LNCAP (cell line): ENCODE data around the gene TACC2.

Experiments used
- CTCF ChIP-seq: fragments of 450-650 bp; IDR thresholded peaks from 2 replicates; pipeline ENCODE4 v1.5.1; 2017; ENCODE audit warnings: mild to moderate bottlenecking

The TACC2 gene

GRCh38 chr10:121956111-121957061, 32.6 kb upstream of the TACC2 start:
- TF ChIP-seq CTCF = no peak

GRCh38 chr10:121959671-121960070, 29.3 kb upstream of the TACC2 start:
- no peak for TF ChIP-seq CTCF

- no peak for TF ChIP-seq CTCF
These were observed 27.5 kb upstream of the TACC2 start for GRCh38 chr10:121961456-121961855.

- TF ChIP-seq CTCF = no peak
These were observed 23.0 kb upstream of the TACC2 start for GRCh38 chr10:121965996-121966395.

- no peak for TF ChIP-seq CTCF
These were observed 14.9 kb upstream of the TACC2 start for GRCh38 chr10:121974019-121974534.

GRCh38 chr10:121974535-121975294, 14.2 kb upstream of the TACC2 start, which contains the start of gene NSMCE4A:
TSS of gene NSMCE4A (minus strand) at chr10:121975217. CDS start at chr10:121975165, 52 bp downstream.
- TF ChIP-seq CTCF = no peak

- TF ChIP-seq CTCF = peak; percentile 82
These were observed 13.5 kb upstream of the TACC2 start for GRCh38 chr10:121975295-121976086.
